ENCODE data around the gene IRAG1. TPM values are rescaled to one million over a fixed set of nuclear protein-coding genes. Genes with fewer than 3 reads are reported as not detected.
A peak's percentile ranks its signal among the peaks of the same experiment; 100 is the strongest.

Gene IRAG1
- total RNA-seq, 2 donors from 2014 or later, result 4.2 to 7.3 TPM

GRCh38 chr11:10674911-10675440, 18.6 kb downstream of the IRAG1 start:
- H3K36me3 Mint-ChIP-seq (ENCODE audit: low read depth), result no peaks in the 10 kb centered on the region
- H3K4me3 Mint-ChIP-seq, result no peak overlapping the region
- H3K27me3 Mint-ChIP-seq (ENCODE audit: insufficient read depth), result peaks cover 3% of the 10 kb centered on the region
- 80 to 86% methylated on average over 8 to 10 of the region's 10 CpGs for WGBS, 2 experiments (ENCODE audit: insufficient coverage in 1 of 2, insufficient read length in 1 of 2)
- no peak for TF ChIP-seq CTCF (conservative IDR thresholded peaks at IDR 0.05)
- no peaks in the 10 kb centered on the region for H3K9me3 Mint-ChIP-seq
- no peak overlapping the region for H3K9ac ChIP-seq (ENCODE audit: extremely low read depth, low read length, poor library complexity, severe bottlenecking)
- H3K4me1 Mint-ChIP-seq, result no peaks in the 10 kb centered on the region
- H3K36me3 ChIP-seq (ENCODE audit: control insufficient read depth, insufficient read depth, low read length), result no peaks in the 10 kb centered on the region
- H3K27ac Mint-ChIP-seq, result no peak overlapping the region
- no peaks in the 10 kb centered on the region for H3K27me3 ChIP-seq (ENCODE audit: control insufficient read depth, insufficient read depth, low read length, poor library complexity, severe bottlenecking)
- no peaks in the 10 kb centered on the region for H3K9me3 ChIP-seq (ENCODE audit: control insufficient read depth, low read length)
- DNase-seq, result peak; percentile 59
- H3K4me3 ChIP-seq (ENCODE audit: low read length), result no peak overlapping the region
- H3K27ac ChIP-seq (ENCODE audit: low read depth, low read length), result no peak overlapping the region
- H3K4me1 ChIP-seq (ENCODE audit: control insufficient read depth, insufficient read depth, low read length), result no peaks in the 10 kb centered on the region

GRCh38 chr11:10674440-10674855, 19.1 kb downstream of the IRAG1 start:
- Mint-ChIP-seq H3K36me3 (ENCODE audit: low read depth) (no peaks in the 10 kb centered on the region), H3K4me1 (no peaks in the 10 kb centered on the region), H3K4me3 (no peak overlapping the region), H3K27me3 (ENCODE audit: insufficient read depth) (peaks cover 3% of the 10 kb centered on the region), H3K27ac (no peak overlapping the region), H3K9me3 (no peaks in the 10 kb centered on the region)
- Histone ChIP-seq H3K9me3 (ENCODE audit: control insufficient read depth, low read length) (no peaks in the 10 kb centered on the region), H3K27ac (ENCODE audit: low read depth, low read length) (no peak overlapping the region), H3K4me3 (ENCODE audit: low read length) (no peak overlapping the region), H3K4me1 (ENCODE audit: control insufficient read depth, insufficient read depth, low read length) (no peaks in the 10 kb centered on the region), H3K36me3 (ENCODE audit: control insufficient read depth, insufficient read depth, low read length) (no peaks in the 10 kb centered on the region), H3K9ac (ENCODE audit: extremely low read depth, low read length, poor library complexity, severe bottlenecking) (no peak overlapping the region), H3K27me3 (ENCODE audit: control insufficient read depth, insufficient read depth, low read length, poor library complexity, severe bottlenecking) (no peaks in the 10 kb centered on the region)
- no peak for TF ChIP-seq CTCF (conservative IDR thresholded peaks at IDR 0.05)
- no peak for DNase-seq
- 75 to 83% methylated on average over 5 to 6 of the region's 6 CpGs for WGBS, 2 experiments (ENCODE audit: insufficient coverage in 1 of 2, insufficient read length in 1 of 2)

- no peaks in the 10 kb centered on the region for H3K9me3 ChIP-seq (ENCODE audit: control insufficient read depth, low read length)
- no peak for DNase-seq
- no peak for TF ChIP-seq CTCF (conservative IDR thresholded peaks at IDR 0.05)
- no peak overlapping the region for H3K9ac ChIP-seq (ENCODE audit: extremely low read depth, low read length, poor library complexity, severe bottlenecking)
- H3K27me3 ChIP-seq (ENCODE audit: control insufficient read depth, insufficient read depth, low read length, poor library complexity, severe bottlenecking), result no peaks in the 10 kb centered on the region
- no peak overlapping the region for H3K4me3 Mint-ChIP-seq
- no peaks in the 10 kb centered on the region for H3K36me3 ChIP-seq (ENCODE audit: control insufficient read depth, insufficient read depth, low read length)
- no peaks in the 10 kb centered on the region for H3K36me3 Mint-ChIP-seq (ENCODE audit: low read depth)
- no peak overlapping the region for H3K27ac ChIP-seq (ENCODE audit: low read depth, low read length)
- no peaks in the 10 kb centered on the region for H3K4me1 Mint-ChIP-seq
- H3K9me3 Mint-ChIP-seq, result no peaks in the 10 kb centered on the region
- peaks cover 3% of the 10 kb centered on the region for H3K27me3 Mint-ChIP-seq (ENCODE audit: insufficient read depth)
- H3K4me1 ChIP-seq (ENCODE audit: control insufficient read depth, insufficient read depth, low read length), result no peaks in the 10 kb centered on the region
- 82 to 92% methylated on average over 6 of the region's 6 CpGs for whole genome bisulfite sequencing, 2 experiments (ENCODE audit: insufficient coverage in 1 of 2, insufficient read length in 1 of 2)
- no peak overlapping the region for H3K4me3 ChIP-seq (ENCODE audit: low read length)
- no peak overlapping the region for H3K27ac Mint-ChIP-seq
These were observed 20.0 kb downstream of the IRAG1 start for GRCh38 chr11:10673501-10674062.
